ENCODE results near the gene ARHGAP24.

DNA sequence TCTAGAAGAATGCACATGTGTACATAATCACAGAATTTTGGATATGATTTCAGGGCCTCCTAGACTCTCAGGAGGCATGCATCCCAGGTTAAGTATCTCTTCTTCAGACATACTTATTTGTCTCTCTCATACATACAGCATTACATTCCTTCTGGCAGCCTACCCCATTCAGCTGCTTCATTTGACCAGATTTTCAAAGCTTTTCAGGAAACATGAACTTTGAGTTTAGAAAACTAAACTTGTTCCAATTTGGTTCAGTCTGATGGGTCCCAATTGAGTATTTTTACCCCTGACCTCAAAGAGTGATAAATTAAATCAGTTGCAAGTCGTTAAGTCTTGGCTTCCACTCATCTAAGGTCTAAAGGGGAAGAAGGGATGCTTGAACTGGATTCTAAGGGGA is 330.9 kb downstream of the ARHGAP24 start:
- TF ChIP-seq CTCF (IDR thresholded peaks at IDR 0.05; ENCODE audit: low read depth, low read length, missing input control) = no peak
- no peak for TF ChIP-seq MAX (IDR thresholded peaks at IDR 0.05)
- no peak for TF ChIP-seq FOXA1 (IDR thresholded peaks at IDR 0.05)
- no peak for TF ChIP-seq ZBTB33 (IDR thresholded peaks at IDR 0.05)
- no peak for TF ChIP-seq SP1 (IDR thresholded peaks at IDR 0.05)
- TF ChIP-seq NR2F2 (IDR thresholded peaks at IDR 0.05) = no peak

Data from liver (tissue), 3 donors.